ENCODE results near the gene NID1.
"Not testable (repeated sequence)": the region's sequence is repeated elsewhere in the genome, so short reads cannot be mapped to it uniquely, and the experiment has no call there.

Gene NID1

GRCh38 chr1:236091933-236092318 is 27.0 kb upstream of the NID1 start:
- no peak for DNase-seq

GRCh38 chr1:236090741-236091147 is 25.9 kb upstream of the NID1 start:
- no peak for DNase-seq

GRCh38 chr1:236089046-236089773 is 24.3 kb upstream of the NID1 start:
- no peak for DNase-seq

GRCh38 chr1:236086537-236086936 is 21.6 kb upstream of the NID1 start:
- no peak for DNase-seq

- DNase-seq: no peak
These were observed 20.8 kb upstream of the NID1 start for GRCh38 chr1:236085545-236086159.

GRCh38 chr1:236084386-236084730 is 19.5 kb upstream of the NID1 start:
- no peak for DNase-seq

GRCh38 chr1:236083650-236084385 is 18.9 kb upstream of the NID1 start:
- no peak for DNase-seq

GRCh38 chr1:236082526-236082925 is 17.6 kb upstream of the NID1 start:
- no peak for DNase-seq

- no peak for DNase-seq
These were observed 16.8 kb upstream of the NID1 start for GRCh38 chr1:236081546-236082227.

GRCh38 chr1:236079703-236080102 is 14.8 kb upstream of the NID1 start:
- no peak for DNase-seq

GRCh38 chr1:236078993-236079392 is 14.1 kb upstream of the NID1 start:
- DNase-seq: no peak

- not testable (repeated sequence) for DNase-seq
These were observed 13.2 kb upstream of the NID1 start for GRCh38 chr1:236078077-236078476.

- DNase-seq: no peak
These were observed 11.0 kb upstream of the NID1 start for GRCh38 chr1:236075848-236076247.

GRCh38 chr1:236073307-236073897 is 8.5 kb upstream of the NID1 start:
- DNase-seq: no peak

GRCh38 chr1:236072001-236072400 is 7.1 kb upstream of the NID1 start:
- no peak for DNase-seq

- no peak for DNase-seq
These were observed 5.9 kb upstream of the NID1 start for GRCh38 chr1:236070753-236071152.

GRCh38 chr1:236069796-236070195 is 4.9 kb upstream of the NID1 start:
- no peak for DNase-seq

GRCh38 chr1:236067854-236068454 is 3.1 kb upstream of the NID1 start:
- DNase-seq: no peak

- peak; percentile 93 for DNase-seq
These were observed 2.0 kb upstream of the NID1 start for GRCh38 chr1:236066828-236067386.

GRCh38 chr1:236066054-236066453 is 1.2 kb upstream of the NID1 start:
- DNase-seq: no peak

- no peak for DNase-seq
These were observed 667 bp upstream of the NID1 start for GRCh38 chr1:236065509-236066005.
